ENCODE measurements around the gene ADGRV1.
"Not testable (repeated sequence)": the region's sequence is repeated elsewhere in the genome, so short reads cannot be mapped to it uniquely, and the experiment has no call there.

The ADGRV1 gene

DNA sequence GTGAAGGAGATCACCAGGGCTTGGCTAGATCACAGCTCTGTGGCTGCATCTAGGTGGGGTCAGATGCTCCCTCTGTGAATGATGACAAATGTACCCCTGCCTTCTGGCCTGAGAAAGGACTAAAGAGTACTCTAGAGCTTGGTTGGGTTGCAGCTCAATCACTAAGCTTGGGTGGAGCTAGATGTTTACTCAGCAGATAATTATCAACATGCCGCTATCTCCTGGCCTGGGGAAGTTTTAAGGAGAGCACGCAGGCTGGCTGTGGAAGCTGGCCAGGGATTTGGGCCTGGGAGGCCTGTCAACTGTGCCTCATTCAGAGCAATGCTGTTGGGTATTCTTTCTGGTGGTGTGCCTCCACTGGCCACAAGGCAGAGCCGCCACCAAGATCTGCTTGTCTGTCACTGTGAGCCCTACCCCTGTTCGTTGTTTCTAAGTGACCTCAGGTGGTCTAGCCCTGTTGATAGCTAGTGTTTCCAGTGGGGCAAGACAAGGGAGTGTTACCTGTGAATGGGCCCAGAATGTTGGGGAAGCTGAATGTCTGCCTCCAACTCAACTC is 181.7 kb downstream of the ADGRV1 start:
- no peak for DNase-seq (ENCODE audit: low read depth)

- DNase-seq (ENCODE audit: low read depth): no peak
Measured at GRCh38 chr5:90741022-90741564, 182.5 kb downstream of the ADGRV1 start.

GRCh38 chr5:90746119-90746518 is 187.5 kb downstream of the ADGRV1 start:
- no peak for DNase-seq (ENCODE audit: low read depth)

- no peak for DNase-seq (ENCODE audit: low read depth)
Measured at GRCh38 chr5:90747175-90747574, 188.6 kb downstream of the ADGRV1 start.

DNA sequence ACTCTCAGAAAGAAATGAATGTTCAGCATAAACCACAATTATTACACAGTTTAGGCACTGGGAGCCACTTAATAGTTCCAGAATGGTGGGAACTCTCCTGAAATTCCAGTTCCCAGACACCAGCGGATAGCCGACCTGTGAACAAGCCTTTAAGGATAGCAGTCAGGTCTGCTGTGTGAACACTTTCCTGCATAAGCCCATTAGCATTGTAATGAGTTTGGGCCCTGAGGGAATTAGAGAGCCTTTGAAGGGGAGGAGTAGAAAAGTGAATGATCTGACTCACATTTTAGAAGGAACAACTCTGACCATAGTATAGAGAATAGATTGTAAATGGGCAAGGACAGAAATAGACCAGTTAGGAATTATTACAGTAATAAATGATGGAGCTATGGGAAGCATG is 189.1 kb downstream of the ADGRV1 start:
- DNase-seq (ENCODE audit: low read depth): no peak

- no peak for DNase-seq (ENCODE audit: low read depth)
Measured at GRCh38 chr5:90759119-90759518, 200.5 kb downstream of the ADGRV1 start.

DNA sequence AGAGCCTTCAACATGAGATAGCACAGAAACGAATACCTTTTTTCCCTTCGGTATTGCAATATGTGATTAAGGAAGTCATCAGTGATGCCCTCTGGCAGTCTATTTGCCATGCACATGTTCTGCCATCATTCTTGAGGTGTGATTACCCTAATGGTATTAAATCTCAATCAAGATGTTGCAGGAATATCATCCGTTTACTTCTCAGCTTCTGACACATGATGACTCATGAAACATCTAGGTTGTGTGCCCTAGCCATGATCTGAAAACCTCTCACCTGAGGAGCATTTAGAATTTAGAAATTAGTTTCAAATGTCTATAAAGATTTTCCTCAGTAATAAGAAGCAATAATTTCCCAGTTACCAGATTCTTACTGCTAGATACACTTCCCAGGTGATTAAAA is 209.1 kb downstream of the ADGRV1 start:
- no peak for DNase-seq (ENCODE audit: low read depth)

- DNase-seq (ENCODE audit: low read depth): not testable (repeated sequence)
Measured at GRCh38 chr5:90770006-90770541, 211.5 kb downstream of the ADGRV1 start.

GRCh38 chr5:90777959-90778358 is 219.4 kb downstream of the ADGRV1 start:
- DNase-seq (ENCODE audit: low read depth): no peak

DNA sequence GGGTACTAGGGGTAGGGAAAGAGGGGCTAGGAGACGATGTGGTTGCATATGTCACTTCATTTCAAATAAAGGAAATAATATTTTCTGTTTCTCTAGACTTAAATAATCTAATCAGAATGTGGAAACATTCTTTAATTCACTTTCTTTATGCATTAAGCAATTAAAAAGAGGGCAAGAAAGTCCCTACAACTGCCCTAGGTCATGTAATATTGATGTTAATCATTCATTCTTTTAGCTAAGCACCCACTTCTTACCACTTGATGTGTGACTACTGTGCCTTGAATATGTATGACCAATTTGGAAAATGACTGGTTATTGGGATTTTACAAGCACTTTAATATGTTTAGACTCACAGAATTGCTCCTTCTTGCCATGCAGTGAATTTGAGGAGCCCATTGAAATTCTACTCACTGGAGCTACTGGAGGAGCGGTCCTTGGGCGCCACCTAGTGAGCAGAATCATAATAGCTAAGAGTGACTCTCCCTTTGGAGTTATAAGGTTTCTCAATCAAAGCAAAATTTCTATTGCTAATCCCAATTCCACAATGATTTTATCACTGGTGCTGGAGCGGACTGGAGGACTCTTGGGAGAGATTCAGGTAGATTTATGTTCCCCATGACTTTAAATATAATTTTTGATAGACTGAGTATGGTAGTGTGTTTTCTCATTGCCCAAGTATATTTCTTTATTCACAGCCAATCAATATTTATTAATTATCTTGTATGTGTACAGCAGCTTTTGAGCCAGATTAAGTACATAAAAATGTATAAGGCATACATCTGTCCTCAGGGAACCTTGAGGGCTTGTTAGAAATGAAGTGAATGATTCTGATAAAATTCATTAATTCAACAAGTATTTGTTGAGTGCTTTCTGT is 225.1 kb downstream of the ADGRV1 start:
- DNase-seq (ENCODE audit: low read depth): no peak

DNA sequence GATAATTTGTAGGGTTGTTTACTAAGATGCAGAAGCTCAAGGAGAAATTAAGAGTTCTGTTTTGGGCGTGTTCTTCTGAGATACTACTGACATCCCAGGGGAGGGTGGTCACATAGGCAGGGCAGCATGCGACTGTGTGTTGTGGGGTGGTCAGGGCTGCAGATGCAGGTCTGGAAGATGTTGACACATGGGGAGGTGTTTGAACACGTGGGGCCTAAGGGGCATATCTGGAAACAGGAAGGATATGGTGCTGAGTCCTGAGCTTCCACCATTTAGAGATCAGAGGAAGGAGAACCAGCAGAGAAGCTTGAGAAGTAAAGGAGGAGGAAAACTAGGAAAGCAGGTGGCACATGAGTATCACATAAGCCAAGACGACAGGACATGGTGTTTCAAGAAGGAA is 228.2 kb downstream of the ADGRV1 start:
- DNase-seq (ENCODE audit: low read depth): no peak

DNA sequence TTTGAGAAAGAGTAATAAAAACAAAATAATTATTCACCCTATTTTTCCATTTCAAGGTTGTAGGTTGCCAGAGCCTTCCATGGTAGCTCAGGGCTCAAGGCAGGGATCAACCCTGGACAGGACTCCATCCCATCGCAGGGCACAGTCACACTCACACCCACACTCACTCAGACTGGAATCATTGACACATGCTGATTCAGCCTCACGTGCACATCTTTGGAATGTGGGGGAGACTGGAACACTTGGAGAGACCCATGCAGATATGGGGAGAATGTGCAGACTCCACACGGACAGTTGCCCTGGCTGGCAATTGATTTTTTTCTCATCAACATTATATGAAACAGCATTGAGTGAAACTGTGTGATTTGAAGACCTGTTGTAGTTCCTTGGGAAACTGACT is 234.1 kb downstream of the ADGRV1 start:
- no peak for DNase-seq (ENCODE audit: low read depth)

- no peak for DNase-seq (ENCODE audit: low read depth)
Measured at GRCh38 chr5:90793183-90793582, 234.6 kb downstream of the ADGRV1 start.

DNA sequence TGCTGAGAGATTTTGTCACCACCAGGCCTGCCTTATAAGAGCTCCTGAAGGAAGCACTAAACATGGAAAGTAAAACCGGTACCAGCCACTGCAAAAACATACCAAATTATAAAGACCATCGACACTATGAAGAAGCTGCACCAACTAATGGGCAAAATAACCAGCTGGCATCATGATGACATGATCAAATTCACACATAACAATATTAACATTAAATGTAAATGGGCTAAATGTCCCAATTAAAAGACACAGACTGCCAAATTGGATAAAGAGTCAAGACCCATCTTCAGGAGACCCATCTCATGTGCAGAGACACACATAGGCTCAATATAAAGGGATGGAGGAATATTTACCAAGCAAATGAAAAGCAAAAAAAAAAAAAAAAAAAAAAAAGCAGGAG is 238.3 kb downstream of the ADGRV1 start:
- not testable (repeated sequence) for DNase-seq (ENCODE audit: low read depth)

GRCh38 chr5:90800082-90800481 is 241.5 kb downstream of the ADGRV1 start:
- not testable (repeated sequence) for DNase-seq (ENCODE audit: low read depth)

DNA sequence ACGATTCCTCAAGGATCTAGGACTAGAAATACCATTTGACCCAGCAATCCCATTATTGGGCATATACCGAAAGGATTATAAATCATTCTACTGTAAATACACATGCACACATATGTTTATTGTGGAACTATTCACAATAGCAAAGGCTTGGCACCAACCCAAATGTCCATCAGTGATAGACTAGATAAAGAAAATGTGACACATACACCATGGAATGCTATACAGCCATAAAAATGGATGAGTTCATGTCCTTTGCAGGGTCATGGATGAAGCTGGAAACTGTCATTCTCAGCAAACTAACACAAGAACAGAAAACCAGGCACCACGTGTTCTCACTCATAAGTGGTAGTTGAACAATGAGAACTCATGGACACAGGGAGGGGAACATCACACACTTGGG is 241.9 kb downstream of the ADGRV1 start:
- DNase-seq (ENCODE audit: low read depth): not testable (repeated sequence)

DNA sequence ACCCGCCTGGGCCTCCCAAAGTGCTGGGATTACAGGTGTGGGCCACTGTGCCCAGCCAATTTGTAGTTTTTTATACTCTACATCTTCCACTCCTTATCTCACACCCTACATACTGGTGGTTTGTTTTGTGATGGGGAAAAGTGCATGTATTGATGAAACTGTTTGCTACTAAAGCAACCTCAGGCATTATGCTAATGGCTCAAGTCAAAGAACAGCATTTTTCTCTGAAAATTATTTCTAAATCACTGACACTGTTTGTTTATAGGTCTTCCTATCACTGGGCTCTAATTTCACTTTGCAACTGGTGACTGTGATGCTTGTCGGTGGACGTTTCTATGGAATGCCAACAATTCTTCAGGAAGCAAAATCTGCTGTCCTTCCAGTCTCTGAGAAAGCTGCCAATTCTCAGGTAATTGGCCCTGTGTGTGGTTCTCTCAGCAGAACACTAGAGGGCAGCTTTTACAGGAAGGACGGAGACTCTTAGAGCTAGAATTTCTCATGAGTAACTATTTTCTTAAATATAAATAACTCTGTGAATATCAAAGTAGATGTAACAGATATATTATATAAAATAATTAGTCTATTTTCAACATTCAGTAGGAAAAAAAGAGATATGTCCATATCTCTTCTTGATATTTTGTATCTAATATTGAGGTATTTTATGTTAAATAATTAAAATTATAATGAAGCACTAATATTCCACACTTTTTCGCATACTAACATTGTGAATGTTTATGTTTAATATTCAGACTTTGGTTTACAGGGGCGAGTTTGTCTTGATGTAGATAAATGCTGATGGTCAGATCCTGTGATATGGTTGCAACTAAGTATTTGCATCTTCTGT is 244.1 kb downstream of the ADGRV1 start:
- no peak for DNase-seq (ENCODE audit: low read depth)

DNA sequence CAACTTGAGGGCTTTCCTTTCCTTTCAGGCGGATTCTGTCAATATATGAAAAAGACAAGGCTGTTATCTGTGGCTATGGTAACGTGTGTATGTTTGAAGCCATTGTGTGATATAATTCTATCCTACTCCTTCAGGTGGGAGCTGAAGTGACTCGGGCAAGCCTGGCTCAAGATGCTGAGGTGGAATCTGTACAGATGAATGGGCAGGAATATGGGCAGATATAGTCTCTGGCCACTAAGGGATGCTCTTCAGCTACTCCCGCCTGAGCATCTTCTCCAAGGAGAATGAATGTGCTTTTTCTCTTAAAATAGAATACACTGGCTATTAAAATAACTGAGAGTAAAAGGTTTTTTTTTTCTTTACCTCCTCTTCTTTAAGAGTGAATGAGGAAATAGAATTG is 244.8 kb downstream of the ADGRV1 start:
- DNase-seq (ENCODE audit: low read depth): no peak

DNA sequence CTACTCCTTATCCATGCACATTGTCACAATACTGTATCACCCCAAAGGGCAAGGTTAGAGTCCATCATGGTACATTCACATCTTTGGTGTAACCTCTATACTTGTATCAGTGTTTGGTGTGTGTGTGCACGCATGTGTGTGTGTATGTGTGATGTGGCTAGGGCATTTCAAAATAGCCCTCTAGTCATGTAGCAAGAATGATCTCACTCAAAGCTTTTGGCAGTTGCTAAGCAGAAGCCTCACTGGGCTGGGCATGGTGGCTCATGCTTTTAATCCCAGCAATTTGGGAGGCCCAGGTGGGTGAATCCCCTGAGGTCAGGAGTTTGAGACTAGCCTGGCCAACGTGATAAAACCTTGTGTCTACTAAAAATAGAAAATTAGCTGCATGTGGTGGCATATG is 245.3 kb downstream of the ADGRV1 start:
- no peak for DNase-seq (ENCODE audit: low read depth)

DNA sequence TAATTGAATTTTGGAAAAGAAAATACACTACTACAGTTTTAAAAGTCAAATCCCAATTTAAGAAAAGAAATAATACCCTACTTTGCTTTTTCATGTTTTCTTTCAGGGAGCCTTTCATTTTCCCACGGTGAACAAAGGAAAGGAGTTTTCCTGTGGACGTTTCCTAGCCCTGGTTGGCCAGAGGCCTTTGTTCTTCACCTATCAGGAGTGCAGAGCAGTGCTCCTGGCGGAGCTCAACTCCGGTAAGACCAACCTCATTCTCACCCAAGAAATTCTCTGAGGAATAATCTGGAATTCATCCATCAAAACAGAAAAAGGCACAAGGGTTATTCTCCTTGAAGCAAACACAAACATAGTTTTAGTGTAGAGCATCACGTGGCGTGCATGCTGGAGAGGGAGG is 248.9 kb downstream of the ADGRV1 start:
- DNase-seq (ENCODE audit: low read depth): no peak

DNA sequence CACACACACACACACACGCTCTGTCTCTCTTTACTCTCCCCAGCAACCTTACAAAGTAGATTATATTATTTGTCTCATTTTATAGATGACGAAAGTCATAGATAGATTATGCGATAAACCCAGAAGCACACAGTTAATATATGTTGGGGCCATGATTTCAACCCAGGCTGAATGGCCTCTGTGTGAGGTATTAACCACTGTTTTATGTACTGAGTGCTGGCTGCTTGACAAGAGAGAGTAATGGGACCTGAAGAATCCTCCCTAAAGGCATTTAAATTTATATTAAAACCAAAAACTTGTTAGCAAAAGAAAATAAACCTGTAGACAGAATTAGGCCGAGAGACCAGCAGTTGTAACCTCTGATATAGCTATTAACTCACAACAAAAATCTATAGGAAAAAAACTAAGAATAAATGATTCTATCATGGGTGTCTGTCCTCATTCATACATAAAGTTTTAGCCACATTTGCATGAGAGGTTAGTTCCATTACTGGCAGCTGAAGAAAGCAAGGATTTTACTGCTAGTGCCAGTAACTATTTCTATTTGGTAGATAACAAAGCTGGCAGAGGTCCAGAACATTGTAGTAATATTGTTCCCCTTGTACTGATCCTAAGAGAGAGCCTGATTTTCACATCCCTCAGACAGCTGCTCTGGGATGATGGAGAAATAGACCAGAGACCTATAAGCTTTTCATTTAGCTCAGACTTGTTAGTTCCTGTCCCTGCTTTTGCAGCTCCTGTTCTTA is 250.9 kb downstream of the ADGRV1 start:
- DNase-seq (ENCODE audit: low read depth): no peak

- no peak for DNase-seq (ENCODE audit: low read depth)
Measured at GRCh38 chr5:90810211-90810610, 251.6 kb downstream of the ADGRV1 start.

Measured in stimulated activated CD8-positive, alpha-beta memory T cell treated with anti-CD3 and anti-CD28 coated beads, Interleukin-12 subunit alpha, Interleukin-12 subunit beta, amount 100 ng/mL, for 4 hours (primary cell).